Parathyroid adenoma (tissue), 2 donors: ENCODE results near the gene RFXANK.

Experiments used
- H2AFZ ChIP-seq: fragments of 300-600 bp; sonication (generic); one replicate; pipeline ENCODE4 v1.7.0; 2017; ENCODE audit warnings: antibody characterized with exemption, mild to moderate bottlenecking
- H3K27ac ChIP-seq: fragments of 300-600 bp; sonication (generic); one replicate; pipeline ENCODE4 v1.7.0; 2017
- H3K27me3 ChIP-seq: fragments of 300-600 bp; sonication (generic); one replicate; pipeline ENCODE4 v1.7.0; 2017; ENCODE audit warnings: low read length; ENCODE audit not compliant: control insufficient read depth, insufficient read depth
- H3K36me3 ChIP-seq: fragments of 300-600 bp; sonication (generic); one replicate; pipeline ENCODE4 v1.7.0; 2017; ENCODE audit warnings: low read length; ENCODE audit not compliant: control insufficient read depth, insufficient read depth
- H3K4me1 ChIP-seq: fragments of 300-600 bp; sonication (generic); one replicate; pipeline ENCODE4 v1.7.0; 2017; ENCODE audit warnings: control low read depth
- H3K4me2 ChIP-seq: fragments of 300-600 bp; sonication (generic); one replicate; pipeline ENCODE4 v1.7.0; 2017; ENCODE audit warnings: low read length
- H3K4me3 ChIP-seq: fragments of 300-600 bp; sonication (generic); one replicate; pipeline ENCODE4 v1.7.0; 2017; ENCODE audit warnings: low read depth, low read length
- H3K79me2 ChIP-seq: fragments of 300-600 bp; sonication (generic); one replicate; pipeline ENCODE4 v1.7.0; 2017; ENCODE audit warnings: control low read depth
- H3K9ac ChIP-seq: fragments of 300-600 bp; sonication (generic); one replicate; pipeline ENCODE4 v1.7.0; 2017; ENCODE audit warnings: mild to moderate bottlenecking
- H3K9me3 ChIP-seq: fragments of 300-600 bp; sonication (generic); one replicate; pipeline ENCODE4 v1.7.0; 2017; ENCODE audit warnings: low read length; ENCODE audit not compliant: control insufficient read depth
- TF ChIP-seq, protein P1 (sequence below): fragments of 300-600 bp; sonication (generic); IDR thresholded peaks from one replicate; pipeline ENCODE4 v1.7.0; 2017; ENCODE audit warnings: antibody characterized with exemption, mild to moderate bottlenecking
- donor health status: primary hyperparathyroidism.

The RFXANK gene

GRCh38 chr19:19201697-19202630 lies 9.9 kb downstream of the RFXANK start:
- Histone ChIP-seq H3K36me3 (no peaks in the 10 kb centered on the region), H3K4me3 (no peak overlapping the region), H3K9ac (no peak overlapping the region), H3K4me2 (no peak overlapping the region), H3K27ac (no peak overlapping the region), H3K9me3 (no peaks in the 10 kb centered on the region), H2AFZ (peak overlapping the region; percentile 85), H3K4me1 (peaks cover 5% of the 10 kb centered on the region), H3K79me2 (no peaks in the 10 kb centered on the region), H3K27me3 (no peaks in the 10 kb centered on the region)
- TF ChIP-seq, protein P1, sequence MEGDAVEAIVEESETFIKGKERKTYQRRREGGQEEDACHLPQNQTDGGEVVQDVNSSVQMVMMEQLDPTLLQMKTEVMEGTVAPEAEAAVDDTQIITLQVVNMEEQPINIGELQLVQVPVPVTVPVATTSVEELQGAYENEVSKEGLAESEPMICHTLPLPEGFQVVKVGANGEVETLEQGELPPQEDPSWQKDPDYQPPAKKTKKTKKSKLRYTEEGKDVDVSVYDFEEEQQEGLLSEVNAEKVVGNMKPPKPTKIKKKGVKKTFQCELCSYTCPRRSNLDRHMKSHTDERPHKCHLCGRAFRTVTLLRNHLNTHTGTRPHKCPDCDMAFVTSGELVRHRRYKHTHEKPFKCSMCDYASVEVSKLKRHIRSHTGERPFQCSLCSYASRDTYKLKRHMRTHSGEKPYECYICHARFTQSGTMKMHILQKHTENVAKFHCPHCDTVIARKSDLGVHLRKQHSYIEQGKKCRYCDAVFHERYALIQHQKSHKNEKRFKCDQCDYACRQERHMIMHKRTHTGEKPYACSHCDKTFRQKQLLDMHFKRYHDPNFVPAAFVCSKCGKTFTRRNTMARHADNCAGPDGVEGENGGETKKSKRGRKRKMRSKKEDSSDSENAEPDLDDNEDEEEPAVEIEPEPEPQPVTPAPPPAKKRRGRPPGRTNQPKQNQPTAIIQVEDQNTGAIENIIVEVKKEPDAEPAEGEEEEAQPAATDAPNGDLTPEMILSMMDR = no peak

GRCh38 chr19:19202707-19203011 lies 10.6 kb downstream of the RFXANK start:
- Histone ChIP-seq H3K9ac (no peak overlapping the region), H3K4me1 (peaks cover 5% of the 10 kb centered on the region), H3K27me3 (no peaks in the 10 kb centered on the region), H3K9me3 (no peaks in the 10 kb centered on the region), H2AFZ (peak overlapping the region; percentile 85), H3K4me2 (peak overlapping the region; percentile 90), H3K27ac (peak overlapping the region; percentile 67), H3K36me3 (no peaks in the 10 kb centered on the region), H3K4me3 (peak overlapping the region; percentile 70), H3K79me2 (no peaks in the 10 kb centered on the region)
- TF ChIP-seq, protein P1 = no peak

DNA sequence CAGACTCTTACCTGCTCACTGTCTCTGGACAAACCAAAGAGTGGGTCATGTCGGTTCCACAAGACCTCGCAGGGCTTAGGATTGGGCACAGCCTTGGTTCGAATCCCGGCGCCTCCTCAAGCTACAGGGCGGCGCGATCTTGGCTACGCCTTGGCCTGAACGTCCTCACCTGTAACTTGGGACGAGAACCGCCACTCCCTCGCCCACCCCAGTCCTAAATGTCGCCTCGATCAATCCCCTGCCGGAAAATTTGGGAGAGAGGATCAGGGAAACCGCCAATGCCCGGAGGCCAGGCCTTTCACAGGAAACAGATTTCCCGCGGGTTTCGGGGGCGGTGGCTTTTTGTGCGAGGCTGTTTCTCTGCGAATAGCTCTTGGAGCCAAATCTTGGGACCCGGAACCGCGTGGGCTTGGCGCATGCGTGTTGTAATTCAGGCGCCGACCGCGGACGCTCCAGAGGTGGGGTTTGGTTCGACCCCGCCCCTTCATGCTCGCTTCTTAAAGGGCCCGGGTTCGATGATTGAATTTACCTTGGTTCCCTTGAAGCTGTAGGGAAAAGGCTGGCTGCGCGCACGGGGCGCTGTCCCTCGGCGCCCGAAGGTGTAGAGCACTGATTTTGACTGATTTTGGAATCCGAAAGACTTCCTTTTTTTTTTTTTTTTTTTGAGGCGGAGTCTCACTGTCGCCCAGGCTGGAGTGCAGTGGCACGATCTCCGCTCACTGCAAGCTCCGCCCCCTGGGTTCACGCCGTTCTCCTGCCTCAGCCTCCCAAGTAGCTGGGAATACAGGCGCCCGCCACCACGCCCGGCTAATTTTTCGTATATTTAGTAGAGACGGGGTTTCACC lies 11.2 kb downstream of the RFXANK start, which contains the start of gene NR2C2AP:
NR2C2AP (minus strand) TSS at position 403 of the 845 bp plus-strand sequence; CDS start at position 49, 354 bp downstream.
- no peaks in the 10 kb centered on the region for H3K27me3 ChIP-seq
- peak within 1 kb of the TSS; percentile 49 for H3K9ac ChIP-seq
- peak within 1 kb of the TSS; percentile 85 for H2AFZ ChIP-seq
- no peaks in the 10 kb centered on the region for H3K9me3 ChIP-seq
- peaks cover 5% of the 10 kb centered on the region for H3K4me1 ChIP-seq
- TF ChIP-seq, protein P1 = no peak
- H3K4me3 ChIP-seq = peak within 1 kb of the TSS; percentile 70
- peak within 1 kb of the TSS; percentile 67 for H3K27ac ChIP-seq
- H3K36me3 ChIP-seq = no peaks in the 10 kb centered on the region
- peak within 1 kb of the TSS; percentile 90 for H3K4me2 ChIP-seq
- no peaks in the 10 kb centered on the region for H3K79me2 ChIP-seq

DNA sequence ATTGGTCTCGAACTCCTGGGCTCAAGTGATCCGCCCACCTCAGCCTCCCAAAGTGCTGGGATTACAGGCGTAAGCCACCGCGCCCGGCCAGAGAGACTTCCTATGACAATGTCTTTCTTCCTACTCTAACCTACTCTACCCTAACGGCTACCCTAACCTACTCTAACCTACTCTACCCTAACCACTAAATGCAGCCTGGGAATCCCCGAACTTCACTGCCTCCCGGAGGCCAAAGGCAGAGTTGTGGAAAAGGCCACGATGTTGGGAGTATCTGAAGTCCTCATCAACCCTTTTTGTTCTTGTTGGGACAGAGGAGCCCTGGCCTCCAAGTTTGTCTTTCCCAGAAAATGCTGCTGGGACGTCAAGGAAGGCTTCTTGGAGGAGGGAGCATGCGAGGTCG lies 12.1 kb downstream of the RFXANK start:
- H3K27me3 ChIP-seq = no peaks in the 10 kb centered on the region
- no peak overlapping the region for H3K4me3 ChIP-seq
- H2AFZ ChIP-seq = peak overlapping the region; percentile 46
- no peak overlapping the region for H3K27ac ChIP-seq
- no peak overlapping the region for H3K9ac ChIP-seq
- no peaks in the 10 kb centered on the region for H3K79me2 ChIP-seq
- no peaks in the 10 kb centered on the region for H3K9me3 ChIP-seq
- no peak overlapping the region for H3K4me2 ChIP-seq
- H3K36me3 ChIP-seq = no peaks in the 10 kb centered on the region
- H3K4me1 ChIP-seq = peaks cover 5% of the 10 kb centered on the region
- TF ChIP-seq, protein P1 = no peak
